ENCODE results near the gene BIN2. TPM values are rescaled to one million over a fixed set of nuclear protein-coding genes. Genes with fewer than 3 reads are reported as not detected.

The BIN2 gene
- total RNA-seq, 1 experiment from 2014 or later, result not detected

GRCh38 chr12:51234530-51234929 lies 89.4 kb downstream of the BIN2 start:
- no peaks in the 10 kb centered on the region for H3K79me2 ChIP-seq (ENCODE audit: insufficient read depth, low read length)
- H2BK20ac ChIP-seq (ENCODE audit: low read depth, low read length, poor library complexity, severe bottlenecking), result no peak overlapping the region
- DNase-seq, result no peak
- H3K79me1 ChIP-seq (ENCODE audit: insufficient read depth, low read depth, low read length, poor library complexity, severe bottlenecking), result no peaks in the 10 kb centered on the region
- H4K91ac ChIP-seq (ENCODE audit: insufficient read length, low read depth, low read length), result no peak overlapping the region
- no peak overlapping the region for H2AK5ac ChIP-seq (ENCODE audit: insufficient read length, low read length)
- H3K9ac ChIP-seq (ENCODE audit: extremely low read depth, insufficient read length, low read length), result no peak overlapping the region
- WGBS (ENCODE audit: extremely low coverage, insufficient read length, low lambda C conversion rate), result no CpG with 5 or more reads among the region's 5 CpGs
- H3K4me1 ChIP-seq (ENCODE audit: insufficient read depth, low read length), result peaks cover 2% of the 10 kb centered on the region; the same call in 1 of the 2 replicates
- no peak overlapping the region for H2BK12ac ChIP-seq (ENCODE audit: insufficient read length, low read depth, low read length)
- H2AFZ ChIP-seq (ENCODE audit: low read length), result no peak overlapping the region
- H2BK15ac ChIP-seq (ENCODE audit: low read depth, low read length), result no peak overlapping the region
- H3K27ac ChIP-seq (ENCODE audit: insufficient read length, low read depth, low read length), result no peak overlapping the region
- no peaks in the 10 kb centered on the region for H4K20me1 ChIP-seq (ENCODE audit: control insufficient read depth, insufficient read depth, insufficient read length)
- no peak for TF ChIP-seq CTCF (conservative IDR thresholded peaks at IDR 0.05)
- Mint-ChIP-seq H3K27me3 (ENCODE audit: low read depth) (no peaks in the 10 kb centered on the region), H3K4me3 (no peak overlapping the region), H3K27ac (no peak overlapping the region), H3K36me3 (ENCODE audit: insufficient read depth in 1 of 3, low read depth in 3 of 3) (peaks cover 0 to under 1% (median 0%) of the 10 kb centered on the region in 3 experiments; a peak in 1 of 7 replicates), H3K4me1 (peaks cover 7 to 10% of the 10 kb centered on the region in 2 experiments), H3K9me3 (no peaks in the 10 kb centered on the region)
- H3K9me3 ChIP-seq (ENCODE audit: control insufficient read depth, low read depth, low read length), result no peaks in the 10 kb centered on the region
- H3K4ac ChIP-seq (ENCODE audit: low read depth, low read length), result no peak overlapping the region
- no peak overlapping the region for H4K8ac ChIP-seq (replicated peaks; ENCODE audit: insufficient read length, low read depth, low read length)
- no peaks in the 10 kb centered on the region for H3K27me3 ChIP-seq (ENCODE audit: insufficient read depth, low read length)
- H2BK5ac ChIP-seq (ENCODE audit: insufficient read length, low read length), result no peak overlapping the region
- H3K23ac ChIP-seq (ENCODE audit: insufficient read length, low read depth, low read length), result no peak overlapping the region
- no peak overlapping the region for H3K56ac ChIP-seq (ENCODE audit: insufficient read length, low read depth, low read length)
- no peak overlapping the region for H4K5ac ChIP-seq (ENCODE audit: insufficient read length, low read depth, low read length)
- no peak overlapping the region for H3K14ac ChIP-seq (ENCODE audit: insufficient read depth, low read length)
- H3T11ph ChIP-seq (ENCODE audit: low read length), result no peak overlapping the region
- H3K4me2 ChIP-seq (ENCODE audit: insufficient read depth, insufficient read length, low read length), result no peak overlapping the region
- no peak overlapping the region for H2BK120ac ChIP-seq (ENCODE audit: low read depth, low read length, poor library complexity, severe bottlenecking)
- peaks cover 4% of the 10 kb centered on the region for H3K23me2 ChIP-seq (ENCODE audit: insufficient read length, low read depth, low read length, poor library complexity, severe bottlenecking)
- H3K18ac ChIP-seq (ENCODE audit: insufficient read length, low read depth, low read length), result no peak overlapping the region
